Lung (tissue), 12 donors: ENCODE results near the gene DNAAF5. TPM values are rescaled to one million over a fixed set of nuclear protein-coding genes. Genes with fewer than 3 reads are reported as not detected.

Experiments used
- ATAC-seq: fragments of 200-7000 bp; cut with Tn5 transposase; one replicate; pipeline ENCODE4 v1.9.1; 2020; ENCODE audit warnings: moderate number of reproducible peaks; ENCODE audit not compliant: insufficient read depth, low FRiP score
- DNase-seq, 3 donors: peaks; one replicate each; pipeline ENCODE4 v3.0.0-alpha.2; 2013 to 2017
- H3K27ac ChIP-seq, 2 donors: one replicate each; pipeline ENCODE4 v1.5.1; 2013; ENCODE audit warnings: mild to moderate bottlenecking in 2 of 2, moderate library complexity in 2 of 2, control low read depth in 1 of 2, inconsistent platforms in 1 of 2, low read depth in 1 of 2, low read length in 1 of 2
- H3K27me3 ChIP-seq, 3 donors: one replicate each; pipeline ENCODE4 v1.5.1; 2013; ENCODE audit warnings: low read length in 2 of 3; ENCODE audit not compliant: control insufficient read depth in 3 of 3, insufficient read depth in 3 of 3
- H3K36me3 ChIP-seq, 4 donors: one replicate each; pipeline ENCODE4 v1.5.1; 2013; ENCODE audit warnings: low read length in 4 of 4, mild to moderate bottlenecking in 1 of 4, moderate library complexity in 1 of 4; ENCODE audit not compliant: control insufficient read depth in 4 of 4, insufficient read depth in 4 of 4
- H3K4me1 ChIP-seq, 5 donors: one replicate each; pipeline ENCODE4 v1.5.1; 2013; ENCODE audit warnings: low read length in 5 of 5, mild to moderate bottlenecking in 2 of 5, moderate library complexity in 1 of 5; ENCODE audit not compliant: control insufficient read depth in 5 of 5, insufficient read depth in 5 of 5
- H3K4me3 ChIP-seq: one replicate; pipeline ENCODE4 v1.5.1; 2013; ENCODE audit warnings: mild to moderate bottlenecking, control low read depth, moderate library complexity
- H3K9ac ChIP-seq, 2 donors: one replicate each; pipeline ENCODE4 v1.5.1; 2013; ENCODE audit warnings: low read length in 2 of 2, control low read depth in 1 of 2; ENCODE audit not compliant: insufficient read depth in 1 of 2
- H3K9me3 ChIP-seq, 4 donors: one replicate each; pipeline ENCODE4 v1.5.1; 2013; ENCODE audit warnings: low read length in 3 of 4, mild to moderate bottlenecking in 1 of 4, moderate library complexity in 1 of 4; ENCODE audit not compliant: control insufficient read depth in 4 of 4, insufficient read depth in 3 of 4
- WGBS, 2 donors: extraction: QIAGEN DNeasy Blood & Tissue Kit; methylation state at CpG; one replicate each; pipeline ENCODE4 v1.1.7; 2013; 5-methylcytosine and 5-hydroxymethylcytosine counted together
- polyA plus RNA-seq, 2 donors: library from polyadenylated mRNA; stranded (reverse); fragments of 200-250 nt; gene quantifications; one replicate each; pipeline ENCODE4 v1.2.1, GENCODE V29; 2013
- total RNA-seq, 2 donors: library from RNA; depleted of rRNA in 1 of 2; stranded (reverse); fragments of >200 nt in 1 of 2; gene quantifications; one replicate each; pipeline ENCODE4 v1.2.1, GENCODE V29; 2014 to 2021
- TF ChIP-seq, protein P1 (sequence below): IDR thresholded peaks from 2 replicates; pipeline ENCODE4 v1.5.1; 2012; ENCODE audit warnings: mild to moderate bottlenecking; ENCODE audit errors: control extremely low read depth, extremely low read depth
- donor health status: control.
- donor health status: control.
- donor health status: Bipolar disorder and iron deficiency.
- donor health status: healthy.
- donor health status: DM: yes; HTN: yes; CAD: no.

DNAAF5 gene
- total and polyA plus RNA-seq, 4 donors = 10.2 to 30.2 (median 18.6) TPM

DNA sequence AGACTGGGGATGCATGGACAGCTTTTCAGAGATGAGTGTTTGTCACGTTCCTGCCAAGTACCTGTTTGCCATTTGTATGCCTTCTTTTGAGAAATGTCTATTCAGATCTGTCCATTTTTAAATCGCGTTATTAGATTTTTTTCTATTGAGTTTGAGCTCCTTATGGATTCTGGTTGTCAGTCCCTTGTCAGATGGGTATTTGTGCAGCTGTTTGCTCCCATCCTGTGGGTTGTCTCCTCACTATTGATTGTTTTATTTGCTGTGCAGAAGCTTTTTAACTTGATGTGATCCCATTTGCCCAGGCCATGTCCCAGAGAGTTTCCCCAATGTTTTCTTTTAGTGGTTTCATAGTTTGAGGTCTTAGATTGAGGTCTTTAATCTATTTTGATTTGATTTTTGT is 6.1 kb downstream of the DNAAF5 start:
- Histone ChIP-seq H3K9ac (no peak overlapping the region), H3K27me3 (no peaks in the 10 kb centered on the region), H3K36me3 (peaks cover 0 to 21% (median 19%) of the 10 kb centered on the region in 4 donors), H3K4me3 (no peak overlapping the region), H3K9me3 (peaks cover 0 to 14% (median 4%) of the 10 kb centered on the region in 4 donors), H3K4me1 (peaks cover 4 to 15% (median 5%) of the 10 kb centered on the region in 5 donors), H3K27ac (peak overlapping the region in 1 of 2 donors; percentile 22)
- ATAC-seq (no peak), DNase-seq (no peak)
- TF ChIP-seq, protein P1, sequence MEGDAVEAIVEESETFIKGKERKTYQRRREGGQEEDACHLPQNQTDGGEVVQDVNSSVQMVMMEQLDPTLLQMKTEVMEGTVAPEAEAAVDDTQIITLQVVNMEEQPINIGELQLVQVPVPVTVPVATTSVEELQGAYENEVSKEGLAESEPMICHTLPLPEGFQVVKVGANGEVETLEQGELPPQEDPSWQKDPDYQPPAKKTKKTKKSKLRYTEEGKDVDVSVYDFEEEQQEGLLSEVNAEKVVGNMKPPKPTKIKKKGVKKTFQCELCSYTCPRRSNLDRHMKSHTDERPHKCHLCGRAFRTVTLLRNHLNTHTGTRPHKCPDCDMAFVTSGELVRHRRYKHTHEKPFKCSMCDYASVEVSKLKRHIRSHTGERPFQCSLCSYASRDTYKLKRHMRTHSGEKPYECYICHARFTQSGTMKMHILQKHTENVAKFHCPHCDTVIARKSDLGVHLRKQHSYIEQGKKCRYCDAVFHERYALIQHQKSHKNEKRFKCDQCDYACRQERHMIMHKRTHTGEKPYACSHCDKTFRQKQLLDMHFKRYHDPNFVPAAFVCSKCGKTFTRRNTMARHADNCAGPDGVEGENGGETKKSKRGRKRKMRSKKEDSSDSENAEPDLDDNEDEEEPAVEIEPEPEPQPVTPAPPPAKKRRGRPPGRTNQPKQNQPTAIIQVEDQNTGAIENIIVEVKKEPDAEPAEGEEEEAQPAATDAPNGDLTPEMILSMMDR = no peak
- WGBS, 2 donors = 86 to 88% methylated on average over 3 of the region's 3 CpGs

DNA sequence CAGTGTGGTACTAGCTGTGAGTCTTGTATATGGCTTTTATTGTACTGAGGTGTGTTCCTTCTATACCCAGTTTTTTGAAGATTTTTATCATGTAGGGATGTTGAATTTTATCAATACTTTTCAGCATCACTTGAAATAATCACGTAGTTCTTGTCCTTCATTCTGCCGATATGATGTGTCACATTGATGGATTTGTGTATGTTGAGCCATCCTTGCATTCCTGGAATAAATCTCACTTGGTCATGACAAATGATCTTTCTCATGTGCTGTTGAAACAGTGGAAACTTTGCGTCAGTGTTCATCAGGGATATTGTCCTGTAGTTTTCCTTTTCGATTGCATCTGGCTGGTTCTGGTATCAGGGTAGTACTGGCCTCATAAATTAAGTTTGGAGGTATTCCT is 7.7 kb downstream of the DNAAF5 start:
- Histone ChIP-seq H3K27ac (no peak overlapping the region), H3K9me3 (peaks cover 0 to 14% (median 4%) of the 10 kb centered on the region in 4 donors), H3K36me3 (peaks cover 0 to 21% (median 20%) of the 10 kb centered on the region in 4 donors), H3K4me1 (peaks cover 0 to 5% (median 0%) of the 10 kb centered on the region in 5 donors), H3K9ac (no peak overlapping the region), H3K4me3 (no peak overlapping the region), H3K27me3 (no peaks in the 10 kb centered on the region)
- DNase-seq (no peak), ATAC-seq (no peak)
- TF ChIP-seq, protein P1 = no peak
- WGBS, 2 donors = 97 to 98% methylated on average over 4 of the region's 4 CpGs

DNA sequence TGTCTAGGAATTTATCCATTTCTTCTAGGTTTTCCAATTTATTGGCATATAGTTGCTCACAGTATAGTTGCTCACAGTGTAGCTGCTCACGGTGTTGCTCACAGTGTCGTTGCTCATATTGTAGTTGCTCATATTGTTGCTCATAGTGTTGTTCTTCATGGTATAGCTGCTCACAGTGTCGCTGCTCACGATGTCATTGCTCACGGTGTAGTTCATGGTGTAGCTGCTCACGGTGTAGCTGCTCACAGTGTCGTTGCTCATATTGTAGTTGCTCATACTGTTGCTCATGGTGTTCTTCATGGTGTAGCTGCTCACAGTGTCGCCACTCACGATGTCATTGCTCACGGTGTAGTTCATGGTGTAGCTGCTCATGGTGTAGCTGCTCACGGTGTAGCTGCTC is 8.3 kb downstream of the DNAAF5 start:
- Histone ChIP-seq H3K36me3 (peaks cover 0 to 21% (median 19%) of the 10 kb centered on the region in 4 donors), H3K4me3 (no peak overlapping the region), H3K9ac (no peak overlapping the region), H3K27ac (no peak overlapping the region), H3K9me3 (peaks cover 0 to 14% (median 4%) of the 10 kb centered on the region in 4 donors), H3K27me3 (no peaks in the 10 kb centered on the region), H3K4me1 (peaks cover 0 to 5% (median 0%) of the 10 kb centered on the region in 5 donors)
- 98 to 99% methylated on average over 11 of the region's 11 CpGs for WGBS, 2 donors
- ATAC-seq (no peak), DNase-seq (no peak)
- TF ChIP-seq, protein P1 = no peak

DNA sequence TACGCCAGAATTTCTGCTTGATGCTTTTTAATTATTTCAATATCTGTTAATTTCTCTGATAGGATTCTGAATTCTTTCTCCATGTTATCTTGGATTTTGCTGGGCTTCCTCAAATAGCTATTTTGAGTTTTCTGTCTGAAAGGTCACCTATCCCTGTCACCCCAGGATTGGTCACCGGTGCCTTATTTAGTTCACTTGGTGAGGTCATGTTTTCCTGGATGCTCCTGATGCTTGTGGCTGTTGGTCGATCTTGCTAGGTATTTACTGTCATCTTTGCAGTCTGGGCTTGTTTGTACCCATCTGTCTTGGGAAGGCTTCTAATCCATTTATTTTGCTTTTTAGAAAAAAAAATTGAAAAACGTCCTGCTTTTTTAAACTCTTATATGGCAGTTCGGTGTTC is 11.7 kb downstream of the DNAAF5 start:
- Histone ChIP-seq H3K27ac (no peak overlapping the region), H3K27me3 (no peaks in the 10 kb centered on the region), H3K9me3 (peaks cover 0 to 14% (median 4%) of the 10 kb centered on the region in 4 donors), H3K4me1 (peaks cover 0 to 5% (median 0%) of the 10 kb centered on the region in 5 donors), H3K4me3 (no peak overlapping the region), H3K36me3 (peaks cover 3 to 35% (median 14%) of the 10 kb centered on the region in 4 donors), H3K9ac (no peak overlapping the region)
- WGBS, 2 donors = 92 to 93% methylated on average over 5 of the region's 5 CpGs
- DNase-seq (no peak), ATAC-seq (no peak)
- TF ChIP-seq, protein P1 = no peak
